Measurements from ENCODE around the gene RHOH.
"Not testable (repeated sequence)": the region's sequence is repeated elsewhere in the genome, so short reads cannot be mapped to it uniquely, and the experiment has no call there.

DNA sequence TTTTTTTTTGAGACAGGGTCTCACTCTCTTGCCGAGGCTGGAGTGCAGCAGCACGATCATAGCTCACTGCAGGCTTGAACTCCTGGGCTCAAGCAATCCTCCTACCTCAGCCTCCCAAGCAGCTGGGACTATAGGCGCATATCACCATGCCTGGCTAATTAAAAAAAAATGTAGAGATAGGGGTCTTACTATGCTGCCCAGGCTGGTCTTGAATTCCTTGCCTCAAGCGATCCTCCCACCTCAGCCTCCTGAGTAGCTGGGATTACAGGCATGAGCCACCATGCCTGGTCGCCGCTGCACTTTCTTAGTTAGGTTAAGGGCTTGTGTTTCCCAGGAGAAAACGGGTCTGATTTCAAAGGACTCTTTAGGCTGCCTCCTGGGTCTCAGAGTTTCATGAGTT lies 86.0 kb downstream of the RHOH start:
- TF ChIP-seq, protein P1, sequence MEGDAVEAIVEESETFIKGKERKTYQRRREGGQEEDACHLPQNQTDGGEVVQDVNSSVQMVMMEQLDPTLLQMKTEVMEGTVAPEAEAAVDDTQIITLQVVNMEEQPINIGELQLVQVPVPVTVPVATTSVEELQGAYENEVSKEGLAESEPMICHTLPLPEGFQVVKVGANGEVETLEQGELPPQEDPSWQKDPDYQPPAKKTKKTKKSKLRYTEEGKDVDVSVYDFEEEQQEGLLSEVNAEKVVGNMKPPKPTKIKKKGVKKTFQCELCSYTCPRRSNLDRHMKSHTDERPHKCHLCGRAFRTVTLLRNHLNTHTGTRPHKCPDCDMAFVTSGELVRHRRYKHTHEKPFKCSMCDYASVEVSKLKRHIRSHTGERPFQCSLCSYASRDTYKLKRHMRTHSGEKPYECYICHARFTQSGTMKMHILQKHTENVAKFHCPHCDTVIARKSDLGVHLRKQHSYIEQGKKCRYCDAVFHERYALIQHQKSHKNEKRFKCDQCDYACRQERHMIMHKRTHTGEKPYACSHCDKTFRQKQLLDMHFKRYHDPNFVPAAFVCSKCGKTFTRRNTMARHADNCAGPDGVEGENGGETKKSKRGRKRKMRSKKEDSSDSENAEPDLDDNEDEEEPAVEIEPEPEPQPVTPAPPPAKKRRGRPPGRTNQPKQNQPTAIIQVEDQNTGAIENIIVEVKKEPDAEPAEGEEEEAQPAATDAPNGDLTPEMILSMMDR (IDR thresholded peaks at IDR 0.05 in 4 of 5, conservative IDR thresholded peaks at IDR 0.05 in 1 of 5): not testable (repeated sequence)
- not testable (repeated sequence) for TF ChIP-seq POLR2A (IDR thresholded peaks at IDR 0.05)
